AG04450 (cell line): ENCODE data around the gene COG5. TPM values are rescaled to one million over a fixed set of nuclear protein-coding genes. Genes with fewer than 3 reads are reported as not detected.

ENCODE experiments used
- CTCF ChIA-PET: fragments of 300-600, 350-600 bp; formaldehyde crosslinking; extraction: SDS; loops from one replicate; lab custom pipeline; 2022; ENCODE audit warnings: antibody characterized with exemption, inconsistent platforms; lab: Charles Lee
- POLR2A ChIA-PET: fragments of 350-600 bp; formaldehyde crosslinking; extraction: SDS; loops from one replicate; lab custom pipeline; 2021; ENCODE audit warnings: antibody characterized with exemption, inconsistent platforms; lab: Yijun Ruan, JAX
- DNase-seq: peaks from one replicate; pipeline ENCODE4 v3.0.0-alpha.2; 2011; ENCODE audit warnings: low read depth, low spot score
- H3K27ac ChIP-seq: one replicate; pipeline ENCODE4 v1.5.1; 2012; ENCODE audit warnings: low read depth, low read length, control low read depth
- H3K27me3 ChIP-seq: one replicate; pipeline ENCODE4 v1.6.0; 2012; ENCODE audit warnings: low read length; ENCODE audit not compliant: control insufficient read depth, insufficient read depth
- H3K4me3 ChIP-seq: 2 replicates; pipeline ENCODE4 v1.5.1; 2011; ENCODE audit warnings: mild to moderate bottlenecking, low read depth, low read length, control low read depth
- H3K9me3 ChIP-seq: 2 replicates; pipeline ENCODE4 v1.5.1; 2012; ENCODE audit warnings: low read length; ENCODE audit not compliant: control insufficient read depth, insufficient read depth
- CTCF ChIP-seq: IDR thresholded peaks from 2 replicates; pipeline ENCODE4 v1.5.1; 2011; ENCODE audit warnings: low read depth, low read length, control low read depth, inconsistent platforms
- polyA plus RNA-seq: library from polyadenylated mRNA; depleted of rRNA; stranded (reverse); fragments of >200 nt; gene quantifications from 2 replicates; pipeline ENCODE4 v1.2.3, GENCODE V29; 2011

The COG5 gene
- polyA plus RNA-seq, 1 experiment, result 55.2 TPM

DNA sequence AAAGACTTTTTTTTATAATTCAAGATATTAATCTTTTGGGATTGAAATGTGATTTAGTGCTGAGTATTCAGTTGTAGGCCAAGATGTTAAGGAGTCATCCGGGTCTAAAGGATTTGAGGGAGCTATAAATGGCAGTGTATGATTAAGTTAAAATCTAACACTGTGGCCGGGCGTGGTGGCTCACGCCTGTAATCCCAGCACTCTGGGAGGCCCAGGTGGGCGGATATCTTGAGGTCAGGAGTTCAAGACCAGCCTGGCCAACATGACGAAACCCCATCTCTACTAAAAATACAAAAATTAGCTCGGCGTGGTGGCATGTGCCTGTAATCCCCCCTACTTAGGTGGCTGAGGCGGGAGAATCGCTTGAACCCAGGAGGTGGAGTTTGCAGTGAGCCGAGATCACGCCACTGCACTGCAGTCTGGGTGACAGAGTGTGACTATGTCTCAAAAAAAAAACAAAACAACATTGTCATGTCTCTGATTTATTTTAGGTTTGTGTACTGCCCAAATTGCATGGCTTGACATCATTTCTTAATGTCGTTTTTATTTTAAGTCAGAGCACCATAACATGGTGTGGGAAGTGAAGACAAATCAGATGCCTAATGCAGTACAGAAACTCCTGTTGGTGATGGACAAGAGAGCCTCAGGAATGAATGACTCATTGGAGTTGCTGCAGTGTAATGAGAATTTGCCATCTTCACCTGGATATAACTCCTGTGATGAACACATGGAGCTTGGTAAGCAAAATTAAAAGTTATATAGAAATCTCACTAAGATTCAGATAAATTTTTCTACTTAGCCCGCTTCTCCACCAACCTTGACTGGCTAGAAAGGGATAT, 384.2 kb downstream of the COG5 start:
- Histone ChIP-seq H3K27me3 (no peaks in the 10 kb centered on the region), H3K9me3 (no peaks in the 10 kb centered on the region), H3K4me3 (no peak overlapping the region), H3K27ac (peak overlapping the region; percentile 58)
- ChIA-PET CTCF (interaction anchor here (1.5 to 2.1 kb wide), 3 partner anchors 11 to 232 kb away, joined by 4 to 7 read pairs (median 6); partner anchors contain the start of gene HBP1), POLR2A (interaction anchor here (0.8 to 2.6 kb wide), 2 partner anchors 10 to 18 kb away, joined by 3 to 44 read pairs; partner anchors contain the start of gene HBP1)
- no peak for DNase-seq
- TF ChIP-seq CTCF, result no peak

GRCh38 chr7:107173691-107174406, 389.9 kb downstream of the COG5 start:
- no peak for DNase-seq
- no peak for TF ChIP-seq CTCF
- no peak overlapping the region for H3K4me3 ChIP-seq
- H3K9me3 ChIP-seq, result no peaks in the 10 kb centered on the region
- POLR2A ChIA-PET, result interaction anchor here (0.6 kb wide), 1 partner anchor 12 kb away, joined by 7 read pairs; no protein-coding TSS in a partner anchor
- CTCF ChIA-PET, result interaction anchor here (1.4 kb wide), 2 partner anchors 24 to 26 kb away, joined by 3 to 5 read pairs; no protein-coding TSS in a partner anchor
- H3K27ac ChIP-seq, result no peak overlapping the region
- no peaks in the 10 kb centered on the region for H3K27me3 ChIP-seq

DNA sequence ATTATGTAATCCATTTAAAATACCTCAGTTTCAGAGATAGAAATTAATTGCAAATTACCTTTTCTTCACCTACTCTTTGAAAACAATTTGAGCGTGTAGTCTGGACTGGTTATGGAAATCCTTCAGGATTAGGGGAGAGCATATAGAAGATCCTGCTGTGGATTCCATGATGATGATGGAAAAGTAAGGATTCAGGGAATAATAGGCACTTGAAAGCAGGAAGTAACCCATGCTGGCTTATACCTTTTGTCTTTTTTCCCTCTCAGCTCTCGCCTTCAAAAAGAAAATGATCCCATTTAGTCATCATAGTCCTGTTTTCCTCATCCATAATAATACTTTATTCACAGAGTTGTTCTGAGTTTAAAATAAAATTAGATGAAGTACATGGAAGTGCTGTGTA, 390.5 kb downstream of the COG5 start:
- H3K9me3 ChIP-seq, result no peaks in the 10 kb centered on the region
- H3K4me3 ChIP-seq, result no peak overlapping the region
- H3K27me3 ChIP-seq, result no peaks in the 10 kb centered on the region
- CTCF ChIA-PET, result interaction anchor here (1.4 kb wide), 1 partner anchor 23 kb away, joined by 3 read pairs; no protein-coding TSS in a partner anchor
- POLR2A ChIA-PET, result interaction anchor here (0.6 kb wide), 1 partner anchor 12 kb away, joined by 7 read pairs; no protein-coding TSS in a partner anchor
- TF ChIP-seq CTCF, result no peak
- H3K27ac ChIP-seq, result no peak overlapping the region
- no peak for DNase-seq

- no peak for TF ChIP-seq CTCF
- POLR2A ChIA-PET, result no interaction called here
- DNase-seq, result no peak
- CTCF ChIA-PET, result interaction anchor here (1.4 kb wide), 1 partner anchor 23 kb away, joined by 3 read pairs; no protein-coding TSS in a partner anchor
- Histone ChIP-seq H3K27me3 (no peaks in the 10 kb centered on the region), H3K4me3 (no peak overlapping the region), H3K27ac (no peak overlapping the region), H3K9me3 (no peaks in the 10 kb centered on the region)
These were observed 391.3 kb downstream of the COG5 start for GRCh38 chr7:107172276-107173032.
